ENCODE results near the gene UBN1.

UBN1 gene

DNA sequence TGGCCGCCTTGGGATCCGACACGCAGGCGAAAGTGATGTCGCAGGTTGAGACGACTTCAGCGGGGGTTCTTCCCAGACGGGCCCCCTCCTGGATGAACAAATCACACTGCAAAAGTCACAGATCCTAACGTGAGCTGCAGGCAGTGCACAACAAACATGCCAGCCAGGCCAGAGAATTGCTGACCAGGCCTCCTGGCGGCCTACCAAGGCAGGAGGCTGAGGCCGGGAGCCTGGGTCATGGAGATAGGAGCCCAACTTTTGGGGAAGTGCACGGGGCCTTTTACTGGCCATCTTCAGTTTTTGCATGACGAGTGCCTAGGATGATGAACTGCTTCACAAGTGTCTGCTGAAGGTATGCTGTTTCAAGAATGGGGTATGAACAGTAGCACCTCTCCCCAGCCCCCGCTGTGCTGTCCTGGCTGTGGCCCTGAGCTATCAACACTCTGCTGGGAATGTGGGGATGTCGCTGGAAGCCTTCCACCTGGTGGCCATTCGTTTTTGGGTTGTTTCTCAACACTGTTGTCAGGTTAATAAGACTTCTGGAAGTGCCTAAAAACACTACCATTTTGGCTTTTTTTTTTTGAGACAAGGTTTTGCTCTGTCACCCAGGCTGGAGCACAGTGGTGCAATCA lies 32.6 kb upstream of the UBN1 start:
- no peak for DNase-seq (ENCODE audit: low spot score)

DNA sequence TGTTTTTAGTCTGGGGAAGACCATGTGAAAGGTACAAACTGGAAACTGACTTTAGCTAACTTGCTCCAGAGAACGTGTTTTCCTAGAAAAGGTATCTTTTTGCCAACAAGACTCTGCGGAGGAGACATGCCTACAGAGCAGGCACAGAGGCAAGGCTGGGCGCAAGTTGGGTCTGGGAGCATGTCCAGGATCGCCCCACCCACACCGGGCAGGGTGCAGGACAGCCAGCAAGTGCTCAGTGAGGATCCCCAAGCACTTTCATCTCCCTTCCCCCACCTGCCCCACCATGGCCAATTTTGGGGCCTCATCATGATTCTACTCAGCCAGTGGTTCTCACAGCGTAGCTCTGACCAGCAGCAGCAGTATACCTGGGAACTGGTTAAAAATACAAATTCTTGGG lies 26.6 kb upstream of the UBN1 start:
- DNase-seq (ENCODE audit: low spot score): no peak

DNA sequence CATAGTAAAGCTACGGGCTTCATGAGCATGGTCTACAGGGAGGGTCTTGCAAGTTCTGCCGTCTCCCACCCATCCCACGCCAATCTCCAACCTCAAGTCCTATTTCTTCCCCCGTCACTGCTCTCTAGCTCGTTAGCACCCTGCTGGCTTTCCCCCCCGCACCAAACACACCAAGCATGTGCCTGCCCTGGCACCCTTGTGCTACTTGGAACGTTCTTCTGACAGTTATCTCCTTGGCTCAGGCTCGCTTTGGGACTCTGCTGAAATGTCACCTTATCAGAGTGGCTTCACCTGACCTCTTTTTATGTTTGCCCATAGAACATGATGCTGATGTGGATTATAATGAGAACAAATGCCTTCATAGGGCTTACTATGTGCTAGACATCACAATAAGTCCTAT lies 22.1 kb upstream of the UBN1 start:
- no peak for DNase-seq (ENCODE audit: low spot score)

DNA sequence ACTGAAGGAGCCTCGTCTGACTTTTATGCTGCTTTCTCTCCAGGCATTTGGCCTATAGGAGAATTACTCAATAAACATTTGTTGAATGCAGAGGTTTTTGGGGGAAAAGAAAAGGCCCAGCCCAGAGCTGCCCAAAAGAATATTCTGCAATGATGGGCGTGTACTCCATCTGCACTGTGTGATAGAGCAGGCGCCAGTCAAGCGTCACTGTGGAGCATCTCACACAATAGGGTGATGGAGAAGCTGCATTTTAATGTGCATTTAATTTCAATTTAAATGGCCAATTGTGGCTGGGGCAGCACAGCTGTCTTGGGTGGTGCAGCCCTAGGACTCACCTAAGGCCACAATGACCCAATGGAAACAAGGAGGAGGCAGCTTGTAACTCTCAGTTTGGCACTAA lies 20.8 kb upstream of the UBN1 start:
- DNase-seq (ENCODE audit: low spot score): no peak

GRCh38 chr16:4826980-4827379 lies 20.3 kb upstream of the UBN1 start:
- no peak for DNase-seq (ENCODE audit: low spot score)

GRCh38 chr16:4828567-4829321 lies 18.5 kb upstream of the UBN1 start:
- DNase-seq (ENCODE audit: low spot score): no peak

GRCh38 chr16:4830408-4830807 lies 16.9 kb upstream of the UBN1 start:
- no peak for DNase-seq (ENCODE audit: low spot score)

- no peak for DNase-seq (ENCODE audit: low spot score)
Observed at GRCh38 chr16:4831616-4832015, 15.7 kb upstream of the UBN1 start.

DNA sequence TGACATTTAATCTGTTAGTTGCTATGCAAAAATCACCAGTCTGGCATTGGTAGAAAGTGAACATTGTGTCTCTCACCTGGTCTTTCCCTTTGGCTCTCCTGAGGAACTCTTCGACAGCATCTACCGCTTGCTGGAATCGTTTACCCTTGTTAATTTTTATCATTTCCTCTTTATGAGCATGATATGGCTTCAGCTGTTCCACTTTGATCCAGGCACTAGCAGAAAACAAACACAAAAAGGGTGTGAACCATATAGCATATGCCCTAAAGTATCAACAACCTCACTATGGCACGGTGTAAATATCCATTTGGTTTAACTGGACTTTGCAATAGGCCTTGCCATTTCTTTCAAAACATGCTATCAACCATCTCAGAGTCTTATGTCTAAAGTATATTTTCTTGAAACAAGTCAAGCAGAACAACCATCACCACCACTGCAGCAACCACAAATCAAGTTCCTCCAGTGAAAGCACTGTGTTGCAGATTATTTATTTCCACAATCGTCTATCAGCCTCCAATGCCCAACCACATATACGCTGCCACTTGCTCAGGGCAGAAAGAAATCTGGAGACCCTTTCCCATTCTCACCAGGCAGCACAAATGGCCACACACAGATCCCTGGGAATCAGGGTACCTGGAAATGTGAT lies 14.5 kb upstream of the UBN1 start:
- no peak for DNase-seq (ENCODE audit: low spot score)

DNA sequence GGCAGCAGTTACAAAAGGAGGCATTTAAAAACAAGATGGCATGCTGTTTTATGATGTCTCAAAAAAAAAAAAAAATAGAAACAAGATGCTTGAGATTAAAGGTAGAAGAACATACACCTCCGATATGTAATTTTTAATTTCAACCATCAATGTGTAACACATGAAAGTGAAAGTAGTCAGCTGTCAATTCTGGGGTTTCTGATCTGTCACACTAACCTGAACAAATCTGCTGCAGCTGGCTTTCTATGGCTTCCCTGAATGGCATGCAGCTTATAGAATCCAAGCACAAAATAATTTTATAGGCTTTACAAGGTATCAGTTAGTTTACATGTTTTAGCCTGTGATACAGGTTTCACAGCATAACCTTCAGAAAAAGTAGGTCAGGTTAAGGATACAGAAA lies 13.7 kb upstream of the UBN1 start:
- no peak for DNase-seq (ENCODE audit: low spot score)

DNA sequence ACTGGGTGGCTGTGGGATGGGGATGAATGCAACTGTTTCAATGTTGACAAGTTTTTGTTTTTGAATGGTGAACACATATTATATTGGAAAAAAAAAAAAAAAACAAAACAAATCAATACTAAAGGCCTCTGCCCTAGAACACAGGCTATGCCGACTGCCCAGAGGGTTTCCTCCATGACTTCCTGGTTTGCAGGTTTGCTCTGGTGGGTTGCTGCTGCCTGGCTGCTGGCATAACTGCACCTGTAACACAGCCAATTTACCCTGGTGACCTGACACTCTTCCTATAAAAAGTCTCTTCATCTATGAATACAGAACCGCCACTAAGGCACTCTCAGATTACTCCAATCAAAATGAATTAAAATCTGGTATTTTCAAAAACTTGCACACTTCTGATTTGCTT lies 10.6 kb upstream of the UBN1 start:
- no peak for DNase-seq (ENCODE audit: low spot score)

- DNase-seq (ENCODE audit: low spot score): no peak
Observed at GRCh38 chr16:4837733-4838501, 9.4 kb upstream of the UBN1 start.

DNA sequence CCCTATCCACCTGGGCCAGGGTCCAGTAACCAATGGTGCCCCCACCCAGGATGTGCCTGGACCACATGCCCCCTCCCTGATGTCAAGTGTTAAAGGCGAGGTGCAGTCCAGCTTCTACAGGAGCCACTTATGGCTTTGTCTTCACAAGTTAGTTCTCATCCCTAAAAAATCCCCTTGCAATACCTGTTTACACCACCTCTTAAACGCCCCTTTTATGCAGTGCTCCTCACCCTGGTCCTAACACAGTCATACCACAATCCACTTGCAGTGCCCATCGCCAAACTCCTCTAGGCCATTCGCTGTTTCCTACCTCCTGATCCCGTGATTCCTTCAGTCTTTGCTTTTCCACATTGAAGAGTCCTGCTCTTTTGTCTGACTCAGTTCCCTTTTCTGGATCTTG lies 7.3 kb upstream of the UBN1 start:
- DNase-seq (ENCODE audit: low spot score): no peak

DNA sequence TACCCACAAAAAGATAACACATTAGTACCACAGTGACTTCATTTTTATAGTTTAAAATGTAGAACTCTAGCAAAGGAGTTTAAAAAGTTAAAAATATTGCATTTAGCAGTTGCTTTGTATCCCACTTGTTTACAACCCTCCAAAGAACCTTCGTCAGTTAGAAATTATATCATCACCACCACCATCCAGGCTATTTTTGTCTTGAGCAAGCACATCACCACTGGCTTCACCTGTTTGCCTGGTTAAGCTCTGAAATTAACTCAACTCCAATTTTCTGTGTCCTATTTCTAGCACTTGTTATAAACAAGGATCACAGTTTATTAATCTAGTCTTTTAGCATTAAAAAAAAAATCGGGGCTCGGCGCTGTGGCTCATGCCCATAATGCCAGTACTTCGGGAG lies 6.3 kb upstream of the UBN1 start:
- DNase-seq (ENCODE audit: low spot score): no peak

DNA sequence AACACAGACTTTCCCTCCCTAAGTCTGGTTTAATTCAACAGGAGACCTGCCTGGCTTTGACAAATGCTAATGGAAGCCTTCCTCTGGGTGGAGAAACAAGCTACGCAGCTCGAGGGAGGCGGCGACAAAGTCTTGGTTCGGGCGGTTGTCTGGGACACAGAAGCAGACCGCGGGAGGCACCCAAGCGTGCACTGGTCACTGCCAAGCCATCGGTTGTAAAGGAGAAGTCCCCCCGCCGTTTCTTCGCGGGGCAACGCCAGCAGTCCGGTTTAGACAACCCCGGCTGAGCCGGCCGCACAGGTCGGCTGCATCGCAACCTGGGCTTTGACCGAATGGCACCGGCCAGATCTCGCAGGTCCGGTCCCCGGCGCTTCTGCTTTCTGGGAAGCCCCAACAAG lies 779 bp upstream of the UBN1 start:
- no peak for DNase-seq (ENCODE audit: low spot score)

DNA sequence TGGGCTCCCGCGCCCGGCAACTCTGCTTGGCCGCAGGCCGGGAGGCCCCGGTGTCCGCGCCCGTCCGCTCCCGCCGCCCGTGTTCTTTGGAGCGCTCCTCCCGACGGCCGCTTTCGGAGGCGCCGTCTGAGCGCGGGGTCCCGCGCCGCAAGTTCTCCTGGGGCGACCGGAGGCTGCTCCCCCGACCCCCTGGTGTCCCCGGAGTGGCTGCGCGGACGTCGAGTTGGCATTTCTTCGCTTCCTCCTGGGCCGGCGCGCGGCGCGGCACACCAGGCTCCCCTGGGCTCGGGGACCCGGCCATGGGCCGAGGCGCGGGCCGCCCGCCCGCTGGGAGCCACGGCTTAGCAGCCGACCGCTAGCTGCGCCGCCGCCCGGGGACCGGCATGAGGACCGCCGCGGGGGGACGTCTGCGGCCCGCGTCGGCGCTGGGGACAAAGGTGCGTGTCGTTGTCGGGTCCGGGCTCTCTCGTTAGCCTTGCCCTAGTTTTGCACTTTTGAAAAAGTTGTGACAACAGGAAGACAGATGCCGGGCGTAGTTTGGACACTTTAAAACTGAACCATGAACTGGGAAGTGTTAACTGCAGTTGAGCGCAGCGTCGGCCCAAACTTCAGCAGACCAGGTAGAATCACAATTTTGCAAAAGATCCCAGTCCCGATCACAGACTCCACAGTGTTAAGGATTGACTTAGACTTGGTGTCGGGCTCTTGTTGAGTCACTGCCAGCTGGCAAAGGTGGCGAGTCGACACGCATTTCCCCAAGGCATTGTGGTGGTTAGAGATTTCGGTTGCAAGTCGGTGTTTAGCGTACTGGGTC lies 700 bp downstream of the UBN1 start:
- DNase-seq (ENCODE audit: low spot score): peak; percentile 19

DNA sequence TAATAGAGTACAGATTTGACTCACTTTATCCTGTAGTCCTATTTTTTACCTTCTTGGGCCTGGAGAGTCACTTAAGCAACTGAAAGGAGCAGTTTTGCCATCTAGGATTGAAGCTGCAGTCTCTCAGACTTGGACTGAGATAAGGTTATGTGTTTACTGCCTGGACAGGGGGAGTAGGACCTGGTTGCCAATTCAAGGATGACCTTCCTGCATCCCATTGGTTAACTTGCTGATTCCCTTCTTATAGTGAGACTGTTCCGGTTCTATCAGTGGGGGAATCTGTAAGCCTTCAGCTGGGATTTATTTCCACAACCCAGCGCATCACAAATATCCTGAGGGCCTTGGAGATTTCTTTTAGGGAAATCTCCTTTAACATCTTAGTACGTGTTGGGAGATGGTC lies 2.9 kb downstream of the UBN1 start:
- DNase-seq (ENCODE audit: low spot score): no peak

GRCh38 chr16:4852221-4852872 lies 5.1 kb downstream of the UBN1 start:
- DNase-seq (ENCODE audit: low spot score): no peak

- no peak for DNase-seq (ENCODE audit: low spot score)
Observed at GRCh38 chr16:4855371-4855770, 8.1 kb downstream of the UBN1 start.

- no peak for DNase-seq (ENCODE audit: low spot score)
Observed at GRCh38 chr16:4855804-4856203, 8.5 kb downstream of the UBN1 start.

DNA sequence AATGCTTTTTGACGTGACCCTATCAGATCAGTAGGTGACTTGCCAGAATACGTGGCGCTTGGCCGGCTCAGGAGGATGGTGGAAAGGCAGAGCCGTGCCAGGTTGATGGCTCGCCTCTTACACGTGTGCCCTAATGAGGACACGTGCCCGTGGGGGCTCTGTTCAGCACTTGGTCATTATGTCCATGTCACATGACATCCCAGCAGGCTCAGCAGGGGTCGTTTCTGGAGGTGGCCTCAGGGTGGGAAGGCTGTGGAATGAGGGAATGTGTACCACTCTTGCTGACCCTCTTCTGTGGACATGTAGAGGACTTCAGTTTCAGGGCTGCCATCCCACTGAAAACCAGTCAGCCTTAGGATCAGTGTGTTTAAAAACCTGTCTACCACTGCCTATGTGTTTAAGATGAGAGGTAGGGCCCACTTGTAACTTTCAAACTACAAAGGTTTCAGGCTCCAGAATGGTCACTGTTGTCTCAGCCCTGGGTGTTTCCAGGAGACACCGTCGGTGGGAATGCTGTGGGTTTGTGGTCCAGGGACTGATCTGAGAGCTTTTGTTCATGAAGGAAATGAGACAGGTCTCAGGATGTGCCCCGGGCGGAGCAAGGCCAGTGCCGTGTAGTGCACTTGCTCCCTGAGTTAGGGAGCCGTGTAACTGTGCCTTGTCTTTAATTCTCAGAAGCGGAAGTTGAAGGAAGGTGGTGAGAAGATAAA lies 12.1 kb downstream of the UBN1 start:
- DNase-seq (ENCODE audit: low spot score): no peak

Measured in CD4-positive, alpha-beta T cell treated with Interleukin-15 for 4 hours (primary cell).